HepG2 (cell line): ENCODE results near the gene PDCL3. TPM values are rescaled to one million over a fixed set of nuclear protein-coding genes. Genes with fewer than 3 reads are reported as not detected.

Source experiments
- FIP1L1 ChIP-seq: fragments of 200-400 bp; formaldehyde crosslinking; IDR thresholded peaks from 2 replicates; pipeline ENCODE4 v1.6.1; 2018; ENCODE audit warnings: low read depth, mild to moderate bottlenecking, low read length, moderate library complexity, borderline replicate concordance; ENCODE audit not compliant: insufficient read depth
- HES4 ChIP-seq: sonication (generic); formaldehyde crosslinking; IDR thresholded peaks from 2 replicates; pipeline ENCODE4 v1.9.0; 2021; ENCODE audit warnings: mild to moderate bottlenecking, missing genetic modification reagents, borderline replicate concordance
- ISX ChIP-seq: sonication (generic); formaldehyde crosslinking; conservative IDR thresholded peaks from 2 replicates; pipeline ENCODE4 v1.5.0; 2020; ENCODE audit warnings: missing genetic modification reagents
- MED13 ChIP-seq: sonication (generic); formaldehyde crosslinking; IDR thresholded peaks from 2 replicates; pipeline ENCODE4 v1.5.0; 2020; ENCODE audit warnings: missing genetic modification reagents
- SOX6 ChIP-seq, 2 experiments: fragments of 450-650 bp in 1 of 2; sonication (generic) in 1 of 2; formaldehyde crosslinking in 1 of 2; IDR thresholded peaks; 2 replicates each; pipeline versions ENCODE4 v1.4.0 to v1.6.1; 2017 to 2020; ENCODE audit warnings: antibody characterized with exemption in 1 of 2, mild to moderate bottlenecking in 1 of 2, missing genetic modification reagents in 1 of 2
- ZBTB42 ChIP-seq: sonication (generic); formaldehyde crosslinking; IDR thresholded peaks from 2 replicates; pipeline ENCODE4 v1.5.0; 2020; ENCODE audit warnings: mild to moderate bottlenecking, missing genetic modification reagents
- ZBTB7A ChIP-seq: sonication (generic); formaldehyde crosslinking; IDR thresholded peaks from 2 replicates; pipeline ENCODE4 v1.8.0; 2022; ENCODE audit warnings: mild to moderate bottlenecking, missing genetic modification reagents
- ZMYM4 ChIP-seq: sonication (generic); formaldehyde crosslinking; IDR thresholded peaks from 2 replicates; pipeline ENCODE4 v1.8.1; 2023; ENCODE audit warnings: mild to moderate bottlenecking, missing genetic modification reagents
- ZNF230 ChIP-seq: sonication (generic); formaldehyde crosslinking; IDR thresholded peaks from 2 replicates; pipeline ENCODE4 v1.4.0; 2020; ENCODE audit warnings: mild to moderate bottlenecking, missing genetic modification reagents
- ZNF337 ChIP-seq: sonication (generic); formaldehyde crosslinking; IDR thresholded peaks from 2 replicates; pipeline ENCODE4 v1.5.1; 2020; ENCODE audit warnings: missing genetic modification reagents, low read depth, mild to moderate bottlenecking, borderline replicate concordance
- ZNF644 ChIP-seq: IDR thresholded peaks from 2 replicates; pipeline ENCODE4 v1.6.1; 2016; ENCODE audit warnings: low read depth
- ZNF709 ChIP-seq: sonication (generic); formaldehyde crosslinking; IDR thresholded peaks from 2 replicates; pipeline ENCODE4 v1.5.0; 2020; ENCODE audit warnings: mild to moderate bottlenecking, missing genetic modification reagents
- ZNF766 ChIP-seq: sonication (generic); formaldehyde crosslinking; IDR thresholded peaks from 2 replicates; pipeline ENCODE4 v1.5.0; 2020; ENCODE audit warnings: missing genetic modification reagents, borderline replicate concordance
- ZSCAN21 ChIP-seq: sonication (generic); formaldehyde crosslinking; IDR thresholded peaks from 2 replicates; pipeline ENCODE4 v1.8.0; 2022; ENCODE audit warnings: mild to moderate bottlenecking, missing genetic modification reagents, moderate library complexity, borderline replicate concordance
- polyA plus RNA-seq, 8 experiments: library from polyadenylated mRNA; depleted of rRNA in 3 of 8; stranded (reverse) in 7 of 8; unstranded in 1 of 8; fragments of >200 nt; fragmentation: Illumina TruSeq in 4 of 8; extraction: Trizol in 4 of 8; gene quantifications; 2 replicates each; pipeline versions ENCODE4 v1.2.1 to v1.2.3, GENCODE V29; 2011 to 2016; ENCODE audit warnings: low read depth in 4 of 8, missing spikeins in 1 of 8, mixed read lengths in 1 of 8; ENCODE audit not compliant: insufficient read depth in 1 of 8
- total RNA-seq, 5 experiments: library from RNA; depleted of rRNA; stranded (reverse); fragments of >200 nt; fragmentation: Illumina TruSeq; extraction: Trizol; gene quantifications; 2 replicates each; pipeline ENCODE4 v1.2.3, GENCODE V29; 2016; ENCODE audit warnings: low read depth in 1 of 5
- TF ChIP-seq, protein P1 (sequence below): sonication (generic); formaldehyde crosslinking; IDR thresholded peaks from 2 replicates; pipeline ENCODE4 v1.8.0; 2022; ENCODE audit warnings: missing genetic modification reagents, mild to moderate bottlenecking, borderline replicate concordance
- TF ChIP-seq, protein P2 (sequence below): sonication (generic); formaldehyde crosslinking; IDR thresholded peaks from 2 replicates; pipeline ENCODE4 v1.4.0; 2020; ENCODE audit warnings: missing genetic modification reagents
- TF ChIP-seq, protein P3 (sequence below): sonication (generic); formaldehyde crosslinking; IDR thresholded peaks from 2 replicates; pipeline ENCODE4 v1.8.1; 2023; ENCODE audit warnings: missing genetic modification reagents, mild to moderate bottlenecking, borderline replicate concordance
- TF ChIP-seq, protein P4 (sequence below): sonication (generic); formaldehyde crosslinking; IDR thresholded peaks from 2 replicates; pipeline ENCODE4 v1.8.0; 2023; ENCODE audit warnings: mild to moderate bottlenecking, missing genetic modification reagents
- TF ChIP-seq, protein P5 (sequence below): sonication (generic); formaldehyde crosslinking; IDR thresholded peaks from 2 replicates; pipeline ENCODE4 v1.5.1; 2020; ENCODE audit warnings: missing genetic modification reagents, mild to moderate bottlenecking, borderline replicate concordance
- TF ChIP-seq, protein P6 (sequence below): sonication (generic); formaldehyde crosslinking; IDR thresholded peaks from 2 replicates; pipeline ENCODE4 v1.8.1; 2023; ENCODE audit warnings: mild to moderate bottlenecking, inconsistent platforms, moderate library complexity, missing genetic modification reagents, borderline replicate concordance
- TF ChIP-seq, protein P7 (sequence below): sonication (generic); formaldehyde crosslinking; IDR thresholded peaks from 2 replicates; pipeline ENCODE4 v1.5.0; 2020; ENCODE audit warnings: missing genetic modification reagents

Gene PDCL3
- total and polyA plus RNA-seq, 2 of the 13 experiments (the other 11 are each of a cell fraction or from before 2014, with no cell fraction given) = 14.4 to 24.4 TPM

DNA sequence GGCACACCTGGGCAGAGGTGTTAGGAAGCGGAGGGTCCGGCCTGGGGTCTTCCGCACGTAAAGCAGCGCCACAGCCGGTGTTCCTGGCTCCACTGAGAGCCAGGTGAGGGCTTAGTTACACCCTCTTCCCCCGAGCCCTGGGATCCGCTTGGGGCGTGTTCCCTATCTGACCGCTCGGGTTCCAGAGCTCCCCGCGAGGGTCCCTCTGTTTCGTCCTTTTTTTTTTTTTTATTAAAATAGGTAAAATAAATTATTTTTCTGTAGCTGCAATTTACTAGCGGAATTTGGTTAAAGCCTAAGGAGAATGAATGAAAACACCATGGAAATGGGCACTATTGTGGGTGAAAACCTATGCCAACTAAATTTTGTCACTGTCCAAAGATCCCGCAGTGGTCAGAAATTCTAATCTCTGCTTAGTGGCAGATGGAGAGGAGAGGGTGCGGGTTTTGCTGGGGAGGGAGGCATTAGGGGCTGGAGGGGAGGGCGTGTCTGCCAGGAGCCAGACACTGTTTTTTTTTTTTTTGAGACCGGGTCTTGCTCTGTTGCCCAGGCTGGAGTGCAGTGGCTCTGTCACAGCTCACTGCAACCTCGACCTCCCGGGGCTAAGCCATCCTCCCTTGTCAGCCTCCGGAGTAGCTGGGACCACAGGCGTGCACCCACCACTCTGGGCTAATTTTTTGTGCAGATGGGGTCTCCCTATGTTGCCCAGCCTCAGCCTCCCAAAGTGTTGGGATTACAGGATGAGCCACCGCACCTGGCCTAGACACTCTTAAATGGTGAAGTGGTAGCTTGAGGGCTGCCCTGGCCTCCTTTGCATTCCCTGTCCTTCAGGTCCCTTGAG lies 834 bp downstream of the PDCL3 start (continued):
- TF ChIP-seq, protein P1, sequence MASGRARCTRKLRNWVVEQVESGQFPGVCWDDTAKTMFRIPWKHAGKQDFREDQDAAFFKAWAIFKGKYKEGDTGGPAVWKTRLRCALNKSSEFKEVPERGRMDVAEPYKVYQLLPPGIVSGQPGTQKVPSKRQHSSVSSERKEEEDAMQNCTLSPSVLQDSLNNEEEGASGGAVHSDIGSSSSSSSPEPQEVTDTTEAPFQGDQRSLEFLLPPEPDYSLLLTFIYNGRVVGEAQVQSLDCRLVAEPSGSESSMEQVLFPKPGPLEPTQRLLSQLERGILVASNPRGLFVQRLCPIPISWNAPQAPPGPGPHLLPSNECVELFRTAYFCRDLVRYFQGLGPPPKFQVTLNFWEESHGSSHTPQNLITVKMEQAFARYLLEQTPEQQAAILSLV (CRISPR knock-in tag) = 0 out of 2 replicates have a peak, but pooled peaks have one; percentile 16
- TF ChIP-seq, protein P2, sequence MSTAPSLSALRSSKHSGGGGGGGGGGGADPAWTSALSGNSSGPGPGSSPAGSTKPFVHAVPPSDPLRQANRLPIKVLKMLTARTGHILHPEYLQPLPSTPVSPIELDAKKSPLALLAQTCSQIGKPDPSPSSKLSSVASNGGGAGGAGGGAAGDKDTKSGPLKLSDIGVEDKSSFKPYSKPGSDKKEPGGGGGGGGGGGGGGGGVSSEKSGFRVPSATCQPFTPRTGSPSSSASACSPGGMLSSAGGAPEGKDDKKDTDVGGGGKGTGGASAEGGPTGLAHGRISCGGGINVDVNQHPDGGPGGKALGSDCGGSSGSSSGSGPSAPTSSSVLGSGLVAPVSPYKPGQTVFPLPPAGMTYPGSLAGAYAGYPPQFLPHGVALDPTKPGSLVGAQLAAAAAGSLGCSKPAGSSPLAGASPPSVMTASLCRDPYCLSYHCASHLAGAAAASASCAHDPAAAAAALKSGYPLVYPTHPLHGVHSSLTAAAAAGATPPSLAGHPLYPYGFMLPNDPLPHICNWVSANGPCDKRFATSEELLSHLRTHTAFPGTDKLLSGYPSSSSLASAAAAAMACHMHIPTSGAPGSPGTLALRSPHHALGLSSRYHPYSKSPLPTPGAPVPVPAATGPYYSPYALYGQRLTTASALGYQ = peak; percentile 7; the same call in 1 of the 2 replicates
- TF ChIP-seq, protein P3, sequence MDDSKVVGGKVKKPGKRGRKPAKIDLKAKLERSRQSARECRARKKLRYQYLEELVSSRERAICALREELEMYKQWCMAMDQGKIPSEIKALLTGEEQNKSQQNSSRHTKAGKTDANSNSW (CRISPR knock-in tag) = no peak
- TF ChIP-seq, protein P4, sequence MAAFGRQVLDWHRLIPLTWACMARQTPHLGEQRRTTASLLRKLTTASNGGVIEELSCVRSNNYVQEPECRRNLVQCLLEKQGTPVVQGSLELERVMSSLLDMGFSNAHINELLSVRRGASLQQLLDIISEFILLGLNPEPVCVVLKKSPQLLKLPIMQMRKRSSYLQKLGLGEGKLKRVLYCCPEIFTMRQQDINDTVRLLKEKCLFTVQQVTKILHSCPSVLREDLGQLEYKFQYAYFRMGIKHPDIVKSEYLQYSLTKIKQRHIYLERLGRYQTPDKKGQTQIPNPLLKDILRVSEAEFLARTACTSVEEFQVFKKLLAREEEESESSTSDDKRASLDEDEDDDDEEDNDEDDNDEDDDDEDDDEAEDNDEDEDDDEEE (CRISPR knock-in tag) = no peak
- TF ChIP-seq, protein P5, sequence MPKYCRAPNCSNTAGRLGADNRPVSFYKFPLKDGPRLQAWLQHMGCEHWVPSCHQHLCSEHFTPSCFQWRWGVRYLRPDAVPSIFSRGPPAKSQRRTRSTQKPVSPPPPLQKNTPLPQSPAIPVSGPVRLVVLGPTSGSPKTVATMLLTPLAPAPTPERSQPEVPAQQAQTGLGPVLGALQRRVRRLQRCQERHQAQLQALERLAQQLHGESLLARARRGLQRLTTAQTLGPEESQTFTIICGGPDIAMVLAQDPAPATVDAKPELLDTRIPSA (CRISPR knock-in tag) = 0 out of 2 replicates have a peak, but pooled peaks have one; percentile 29
- no peak for TF ChIP-seq ZNF709 (CRISPR knock-in tag)
- no peak for TF ChIP-seq ZNF230
- TF ChIP-seq ZSCAN21 (CRISPR knock-in tag) = no peak
- TF ChIP-seq SOX6 (IDR thresholded peaks at IDR 0.05) = no peak
- TF ChIP-seq SOX6 (CRISPR knock-in tag; IDR thresholded peaks at IDR 0.05) = no peak
- TF ChIP-seq MED13 (CRISPR knock-in tag) = 0 out of 2 replicates have a peak, but pooled peaks have one; percentile 38
- TF ChIP-seq, protein P6, sequence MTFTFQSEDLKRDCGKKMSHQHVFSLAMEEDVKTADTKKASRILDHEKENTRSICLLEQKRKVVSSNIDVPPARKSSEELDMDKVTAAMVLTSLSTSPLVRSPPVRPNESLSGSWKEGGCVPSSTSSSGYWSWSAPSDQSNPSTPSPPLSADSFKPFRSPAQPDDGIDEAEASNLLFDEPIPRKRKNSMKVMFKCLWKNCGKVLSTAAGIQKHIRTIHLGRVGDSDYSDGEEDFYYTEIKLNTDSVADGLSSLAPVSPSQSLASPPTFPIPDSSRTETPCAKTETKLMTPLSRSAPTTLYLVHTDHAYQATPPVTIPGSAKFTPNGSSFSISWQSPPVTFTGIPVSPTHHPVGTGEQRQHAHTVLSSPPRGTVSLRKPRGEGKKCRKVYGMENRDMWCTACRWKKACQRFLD (CRISPR knock-in tag) = 0 out of 2 replicates have a peak, but pooled peaks have one; percentile 18
- 0 out of 2 replicates have a peak, but pooled peaks have one; percentile 15 for TF ChIP-seq ZNF766
- TF ChIP-seq ZBTB7A (CRISPR knock-in tag) = peak; percentile 20; the same call in 1 of the 2 replicates
- TF ChIP-seq FIP1L1 = no peak
- TF ChIP-seq ZNF337 (CRISPR knock-in tag) = no peak
- no peak for TF ChIP-seq HES4
- no peak for TF ChIP-seq ZMYM4 (CRISPR knock-in tag)
- 0 out of 2 replicates have a peak, but pooled peaks have one; percentile 26 for TF ChIP-seq ZBTB42 (CRISPR knock-in tag)
- TF ChIP-seq, protein P7, sequence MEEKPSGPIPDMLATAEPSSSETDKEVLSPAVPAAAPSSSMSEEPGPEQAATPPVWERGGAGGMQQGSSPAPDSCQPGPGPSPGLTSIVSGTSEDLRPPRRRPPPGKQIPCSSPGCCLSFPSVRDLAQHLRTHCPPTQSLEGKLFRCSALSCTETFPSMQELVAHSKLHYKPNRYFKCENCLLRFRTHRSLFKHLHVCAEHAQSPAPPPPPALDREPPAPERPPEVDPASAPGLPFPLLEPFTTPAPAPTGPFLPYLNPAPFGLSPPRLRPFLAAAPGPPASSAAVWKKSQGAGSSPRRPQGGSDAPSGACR = peak; percentile 12; the same call in 1 of the 2 replicates
- TF ChIP-seq ZNF644 (CRISPR knock-in tag) = no peak
- no peak for TF ChIP-seq ISX (CRISPR knock-in tag)
